ENCODE results near the gene PRKCZ.
A peak's percentile ranks its signal among the peaks of the same experiment; 100 is the strongest.

The PRKCZ gene

DNA sequence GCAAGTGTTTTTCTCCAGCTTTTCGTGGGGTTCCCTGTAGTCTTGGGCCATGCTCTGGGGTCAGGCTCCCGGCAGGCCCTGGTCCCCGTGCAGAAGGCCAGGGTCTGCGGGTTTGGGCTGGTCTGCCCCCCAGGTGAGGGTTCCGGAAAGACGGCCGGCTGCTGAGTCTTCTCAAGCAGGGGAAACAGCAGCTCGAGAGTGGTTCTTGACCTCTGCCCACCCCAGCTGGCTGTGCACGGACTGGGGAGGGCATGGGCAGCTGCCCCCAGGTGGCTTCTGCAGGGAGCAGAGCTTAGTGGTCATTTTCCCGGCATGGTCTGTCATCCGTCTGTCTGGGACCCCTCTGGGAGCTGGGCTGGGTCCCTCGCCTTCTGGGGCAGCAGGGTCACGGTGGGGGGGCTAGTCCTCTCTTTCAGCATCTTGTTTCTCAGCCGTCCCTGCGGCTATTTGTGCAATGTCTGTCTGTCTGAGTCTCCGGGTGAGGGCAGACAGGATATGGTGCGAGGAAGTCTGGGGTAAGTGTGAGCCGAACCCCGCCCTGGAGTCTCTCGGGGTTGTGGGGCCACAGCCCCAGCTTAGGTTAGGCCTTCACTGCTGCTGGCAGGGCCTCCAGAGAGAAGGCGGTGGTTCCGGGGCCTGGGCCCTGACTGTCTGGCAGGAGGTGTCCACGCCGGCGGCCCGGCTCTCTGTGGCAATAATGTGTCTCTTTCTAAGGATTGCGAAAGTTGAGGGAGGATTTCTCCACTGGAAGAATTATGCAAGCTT, 184.0 kb downstream of the PRKCZ start:
- peak; percentile 88 for DNase-seq

DNA sequence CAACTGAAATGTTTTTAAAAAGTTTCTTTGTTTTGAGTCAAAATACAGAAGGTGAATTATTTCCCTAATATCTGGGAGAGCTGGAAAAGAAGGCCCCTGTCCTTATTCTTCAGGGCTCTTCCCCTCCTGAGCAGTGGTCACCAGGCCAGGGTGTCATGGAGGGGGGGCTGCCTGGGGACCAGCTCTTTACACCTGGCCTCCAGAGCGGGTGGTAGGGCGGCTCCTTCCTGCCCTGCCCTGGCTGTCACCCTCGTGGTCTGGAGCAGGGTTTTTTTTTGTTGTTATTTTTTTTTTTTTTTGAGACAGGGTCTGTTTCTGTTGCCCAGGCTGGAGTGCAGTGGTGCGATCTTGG, 184.5 kb downstream of the PRKCZ start:
- DNase-seq, result peak; percentile 60

All from CD4-positive, alpha-beta T cell treated with Interleukin-12 subunit alpha and Interleukin-12 subunit beta, for 1 hour (primary cell).